ENCODE data around the gene GLMP.
A peak's percentile ranks its signal among the peaks of the same experiment; 100 is the strongest.

DNA sequence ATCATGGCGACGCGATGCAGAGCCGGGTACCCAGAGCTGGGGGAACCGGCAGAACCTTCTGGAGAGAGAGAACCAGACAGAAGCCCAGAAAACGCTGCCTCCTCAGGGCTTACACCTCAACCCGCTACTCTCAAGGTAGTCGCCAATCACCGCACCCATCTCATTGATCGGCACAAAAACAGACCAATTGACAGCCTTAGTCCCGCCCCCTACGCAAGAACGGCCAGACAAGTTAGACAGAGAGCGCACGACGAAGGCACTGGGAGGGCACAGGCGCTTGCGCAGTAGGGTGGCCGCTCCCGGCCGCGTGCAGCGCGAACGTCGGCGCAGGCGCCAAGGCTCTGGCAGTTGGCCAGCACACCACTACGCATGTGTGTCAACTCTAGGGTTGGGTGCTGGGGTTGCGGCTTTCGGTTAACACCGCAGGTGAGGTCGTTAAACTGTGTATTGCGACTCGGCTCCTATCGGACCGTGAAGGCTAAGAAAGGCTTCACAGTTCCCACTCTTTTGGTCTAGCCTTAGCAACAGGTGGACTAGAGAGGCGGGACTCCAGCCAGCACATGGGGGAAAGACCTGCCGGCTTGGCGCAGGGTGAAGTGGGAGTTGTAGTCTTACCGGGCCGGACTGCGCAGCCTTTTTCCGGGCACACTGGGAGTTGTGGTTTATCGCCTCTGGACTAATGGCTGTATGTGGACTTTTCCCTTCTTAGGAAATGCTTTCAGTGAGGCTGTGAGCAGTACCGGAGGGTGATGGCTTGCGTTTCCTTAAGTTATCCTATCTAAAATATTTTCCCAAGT, 42.9 kb upstream of the GLMP start, which contains the start of the genes CCT3 and TSACC:
- TF ChIP-seq, protein P1, sequence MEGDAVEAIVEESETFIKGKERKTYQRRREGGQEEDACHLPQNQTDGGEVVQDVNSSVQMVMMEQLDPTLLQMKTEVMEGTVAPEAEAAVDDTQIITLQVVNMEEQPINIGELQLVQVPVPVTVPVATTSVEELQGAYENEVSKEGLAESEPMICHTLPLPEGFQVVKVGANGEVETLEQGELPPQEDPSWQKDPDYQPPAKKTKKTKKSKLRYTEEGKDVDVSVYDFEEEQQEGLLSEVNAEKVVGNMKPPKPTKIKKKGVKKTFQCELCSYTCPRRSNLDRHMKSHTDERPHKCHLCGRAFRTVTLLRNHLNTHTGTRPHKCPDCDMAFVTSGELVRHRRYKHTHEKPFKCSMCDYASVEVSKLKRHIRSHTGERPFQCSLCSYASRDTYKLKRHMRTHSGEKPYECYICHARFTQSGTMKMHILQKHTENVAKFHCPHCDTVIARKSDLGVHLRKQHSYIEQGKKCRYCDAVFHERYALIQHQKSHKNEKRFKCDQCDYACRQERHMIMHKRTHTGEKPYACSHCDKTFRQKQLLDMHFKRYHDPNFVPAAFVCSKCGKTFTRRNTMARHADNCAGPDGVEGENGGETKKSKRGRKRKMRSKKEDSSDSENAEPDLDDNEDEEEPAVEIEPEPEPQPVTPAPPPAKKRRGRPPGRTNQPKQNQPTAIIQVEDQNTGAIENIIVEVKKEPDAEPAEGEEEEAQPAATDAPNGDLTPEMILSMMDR (IDR thresholded peaks at IDR 0.05) = peak in 1 of 5 experiments; percentile 26
- TF ChIP-seq POLR2A (IDR thresholded peaks at IDR 0.05) = peak; percentile 44 to 65
- TF ChIP-seq EP300 (IDR thresholded peaks at IDR 0.05) = peak; percentile 68 to 78

Data from tibial nerve (tissue), 4 donors.